ENCODE data around the gene CACNG8. TPM values are rescaled to one million over a fixed set of nuclear protein-coding genes. Genes with fewer than 3 reads are reported as not detected.

The CACNG8 gene
- polyA plus RNA-seq, 4 donors, result 0.15 to 0.50 (median 0.24) TPM

DNA sequence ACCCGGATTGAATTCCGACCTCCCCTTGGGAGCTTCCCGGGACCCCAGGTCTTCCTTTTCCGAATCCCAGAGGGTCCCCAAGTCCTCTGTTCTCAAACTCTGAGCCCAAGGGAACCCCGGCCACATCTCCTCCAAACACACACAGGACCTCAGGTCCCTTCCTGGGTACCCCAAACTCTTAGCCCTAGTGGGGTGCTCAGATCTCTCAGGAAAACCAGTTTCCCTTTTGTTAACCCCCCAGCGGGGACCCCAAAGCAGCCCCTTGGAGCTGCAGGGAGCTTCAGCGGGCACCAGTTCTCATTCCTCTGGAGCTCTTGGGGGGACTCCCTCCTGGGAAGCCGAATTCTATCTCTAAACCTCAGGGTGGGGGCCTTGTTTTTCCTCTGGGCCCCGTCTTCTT lies 29.5 kb downstream of the CACNG8 start:
- DNase-seq (ENCODE audit: low read depth in 4 of 4, low spot score in 3 of 4), result no peak

- no peak for DNase-seq (ENCODE audit: low read depth in 4 of 4, low spot score in 3 of 4)
These were observed 30.1 kb downstream of the CACNG8 start for GRCh38 chr19:53992815-53993214.

DNA sequence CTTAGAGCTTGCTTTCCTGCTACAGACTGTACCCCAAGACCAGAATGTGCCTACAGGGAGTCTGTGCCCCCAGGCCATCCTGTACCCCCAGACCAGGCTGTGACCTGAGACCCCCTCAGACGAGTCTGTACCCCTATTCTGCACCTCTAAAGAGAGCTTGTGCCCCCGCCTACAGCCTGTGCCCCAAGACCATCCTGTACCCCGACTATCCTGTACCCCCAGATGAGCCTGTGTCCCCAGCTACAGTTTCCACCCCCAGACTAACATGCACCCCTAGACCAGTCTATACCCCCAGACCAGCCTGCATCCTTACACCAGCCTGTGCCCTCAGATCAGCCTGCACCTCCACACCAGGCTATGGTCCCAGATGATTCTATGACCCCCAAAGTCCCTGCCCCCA lies 30.7 kb downstream of the CACNG8 start:
- no peak for DNase-seq (ENCODE audit: low read depth in 4 of 4, low spot score in 3 of 4)

DNA sequence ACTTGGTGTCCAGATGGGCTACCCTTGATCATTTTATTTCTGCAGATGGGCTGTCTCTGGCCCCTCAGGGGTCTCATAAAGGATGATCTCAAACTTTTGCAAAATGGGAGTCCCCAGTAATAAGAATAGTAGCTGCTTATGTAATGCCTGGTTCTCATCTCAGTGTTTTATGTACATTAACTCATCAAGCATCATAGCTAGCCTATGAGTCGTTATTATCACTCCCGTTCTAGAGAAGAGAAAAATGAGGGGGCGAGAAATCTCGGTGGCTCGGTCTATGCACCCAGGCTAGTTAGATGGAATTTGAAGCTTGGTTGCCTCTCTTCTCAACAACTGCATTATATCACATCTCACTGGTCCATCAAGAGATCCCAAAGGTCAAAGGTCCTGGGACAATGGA lies 32.1 kb downstream of the CACNG8 start:
- DNase-seq (ENCODE audit: low read depth in 4 of 4, low spot score in 3 of 4), result no peak

DNA sequence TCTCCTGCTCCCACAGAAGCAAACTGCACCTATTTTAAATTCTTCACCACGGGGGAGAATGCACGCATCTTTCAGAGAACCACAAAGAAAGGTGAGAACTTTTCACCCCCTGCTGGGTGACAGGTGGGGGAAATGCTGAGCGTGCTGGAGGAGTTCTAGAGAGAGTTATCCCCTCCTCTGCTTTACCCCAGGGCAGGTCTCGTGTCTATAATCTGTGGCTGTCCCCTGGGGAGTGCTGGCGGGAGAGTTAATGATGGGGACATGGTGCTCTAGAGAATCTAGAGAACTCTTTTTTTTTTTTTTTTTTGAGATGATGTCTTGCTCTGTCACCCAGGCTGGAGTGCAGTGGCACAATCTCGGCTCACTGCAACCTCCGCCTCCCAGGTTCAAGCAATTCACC lies 35.5 kb downstream of the CACNG8 start:
- no peak for DNase-seq (ENCODE audit: low read depth in 4 of 4, low spot score in 3 of 4)

- DNase-seq (ENCODE audit: low read depth in 4 of 4, low spot score in 3 of 4), result no peak
These were observed 37.0 kb downstream of the CACNG8 start for GRCh38 chr19:53999694-54000093.

DNA sequence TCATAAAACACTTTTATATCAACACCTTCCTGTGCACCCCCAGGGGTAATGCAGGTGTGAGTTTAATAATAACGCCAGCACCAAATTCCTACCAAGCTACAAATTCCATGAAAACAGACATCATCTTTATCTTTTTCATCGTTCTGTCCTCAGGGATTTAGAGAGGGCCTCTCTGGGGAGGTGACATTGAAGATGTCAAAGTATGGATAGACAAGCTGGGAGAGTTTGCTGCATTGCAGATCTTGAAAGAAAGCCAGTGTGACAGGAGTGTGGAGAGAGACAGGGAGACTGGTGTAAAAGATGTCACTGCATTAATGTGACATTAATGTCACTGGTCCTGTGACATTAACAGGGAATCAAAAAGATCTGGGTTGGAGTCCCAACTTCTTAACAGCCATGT lies 38.8 kb downstream of the CACNG8 start:
- no peak for DNase-seq (ENCODE audit: low read depth in 4 of 4, low spot score in 3 of 4)

GRCh38 chr19:54002495-54003315 lies 40.0 kb downstream of the CACNG8 start:
- DNase-seq (ENCODE audit: low read depth in 4 of 4, low spot score in 3 of 4), result no peak

- no peak for DNase-seq (ENCODE audit: low read depth in 4 of 4, low spot score in 3 of 4)
These were observed 46.7 kb downstream of the CACNG8 start for GRCh38 chr19:54009440-54009839.

DNA sequence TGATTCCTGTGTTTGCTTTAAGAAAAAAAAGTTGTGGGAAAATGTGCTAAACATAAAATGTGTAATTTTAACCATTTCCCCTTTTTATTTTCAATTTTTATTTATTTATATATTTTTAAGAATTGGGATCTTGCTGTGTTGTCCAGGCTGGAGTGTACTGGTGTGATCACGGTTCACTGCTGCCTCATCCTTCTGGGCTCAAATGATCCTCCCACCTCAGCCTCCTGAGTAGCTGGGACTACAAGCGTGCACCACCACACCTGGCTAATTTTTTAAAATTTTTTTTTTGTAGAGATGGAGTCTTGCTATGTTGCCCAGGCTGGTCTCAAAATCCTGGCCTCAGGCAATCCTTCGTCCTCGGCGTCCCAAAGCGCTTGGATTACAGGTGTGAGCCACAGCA lies 47.7 kb downstream of the CACNG8 start:
- DNase-seq (ENCODE audit: low read depth in 4 of 4, low spot score in 3 of 4), result no peak

DNA sequence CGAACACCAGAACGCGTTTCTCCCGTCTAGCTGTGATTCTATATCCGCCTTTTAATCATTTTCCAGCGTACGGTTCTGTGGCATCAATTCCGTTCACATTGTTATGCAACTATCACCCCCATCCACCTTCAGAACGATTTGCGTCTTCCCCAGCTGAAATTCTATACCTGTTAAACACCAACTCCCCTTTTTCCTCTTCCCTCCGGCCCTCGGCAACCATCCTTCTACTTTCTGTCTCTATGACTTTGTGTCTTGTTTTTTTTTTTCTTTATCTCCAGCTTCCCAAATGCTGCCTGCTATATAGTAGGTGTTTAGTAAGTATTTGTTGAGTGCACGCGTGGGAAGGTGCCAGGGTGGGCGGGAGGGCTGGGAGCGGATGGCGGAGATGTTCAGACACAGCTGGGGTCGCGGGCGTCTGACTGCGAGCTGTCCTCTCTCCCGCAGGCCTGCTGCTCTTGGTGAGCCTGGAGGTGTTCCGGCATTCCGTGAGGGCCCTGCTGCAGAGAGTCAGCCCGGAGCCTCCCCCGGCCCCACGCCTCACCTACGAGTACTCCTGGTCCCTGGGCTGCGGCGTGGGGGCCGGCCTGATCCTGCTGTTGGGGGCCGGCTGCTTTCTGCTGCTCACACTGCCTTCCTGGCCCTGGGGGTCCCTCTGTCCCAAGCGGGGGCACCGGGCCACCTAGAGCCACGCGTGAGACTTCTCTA lies 48.9 kb downstream of the CACNG8 start:
- DNase-seq (ENCODE audit: low read depth in 4 of 4, low spot score in 3 of 4), result no peak

GRCh38 chr19:54013866-54014265 lies 51.1 kb downstream of the CACNG8 start:
- DNase-seq (ENCODE audit: low read depth in 4 of 4, low spot score in 3 of 4), result no peak

DNA sequence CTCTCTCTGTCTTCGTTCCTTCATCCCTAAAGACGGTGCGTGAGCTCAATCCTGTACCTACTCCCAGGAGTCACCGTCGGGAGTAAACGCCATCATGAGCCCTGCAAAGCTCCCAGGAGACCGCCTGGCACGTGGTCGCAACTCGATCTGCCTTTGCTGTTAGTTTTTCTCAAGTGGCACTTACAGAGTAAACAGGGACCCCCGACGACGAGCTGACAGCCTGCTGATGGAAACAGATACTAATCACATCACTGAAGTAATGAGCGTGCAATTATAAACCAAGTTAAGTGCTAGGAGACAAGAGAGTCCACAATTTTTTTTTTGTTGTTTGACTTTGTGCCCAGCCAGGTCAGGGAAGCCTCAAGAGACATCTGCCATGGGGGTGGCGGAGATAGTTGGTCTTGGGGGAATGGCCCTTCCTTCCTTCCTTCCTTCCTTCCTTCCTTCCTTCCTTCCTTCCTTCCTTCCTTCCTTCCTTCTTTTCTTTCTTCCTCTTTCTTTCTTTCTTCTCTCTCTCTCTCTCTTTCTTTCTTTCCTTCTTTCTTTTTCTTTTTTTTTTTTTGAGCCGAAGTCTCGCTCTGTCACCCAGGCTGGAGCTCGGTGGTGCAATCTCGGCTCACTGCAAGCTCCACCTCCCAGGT lies 52.3 kb downstream of the CACNG8 start:
- DNase-seq (ENCODE audit: low read depth in 4 of 4, low spot score in 3 of 4), result no peak

DNA sequence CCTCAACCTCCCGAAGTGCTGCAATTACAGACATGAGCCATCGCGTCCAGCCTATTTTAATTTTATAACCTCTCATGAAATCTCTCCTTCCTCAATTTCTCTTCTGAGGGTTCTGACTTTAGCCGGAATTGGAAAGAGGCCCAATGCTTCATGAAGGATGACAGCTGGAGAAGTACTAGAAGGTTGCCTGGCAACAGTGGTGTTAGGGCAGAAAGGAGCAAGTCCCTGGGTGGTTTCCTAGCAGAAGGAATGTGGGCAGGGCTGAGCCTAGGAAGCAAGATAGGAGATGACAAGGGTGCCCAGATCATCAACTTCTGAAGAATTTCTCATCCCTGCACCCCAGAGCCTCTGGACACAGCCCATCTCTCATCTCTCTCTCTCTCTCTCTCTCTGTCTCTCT lies 54.5 kb downstream of the CACNG8 start:
- DNase-seq (ENCODE audit: low read depth in 4 of 4, low spot score in 3 of 4), result no peak

DNA sequence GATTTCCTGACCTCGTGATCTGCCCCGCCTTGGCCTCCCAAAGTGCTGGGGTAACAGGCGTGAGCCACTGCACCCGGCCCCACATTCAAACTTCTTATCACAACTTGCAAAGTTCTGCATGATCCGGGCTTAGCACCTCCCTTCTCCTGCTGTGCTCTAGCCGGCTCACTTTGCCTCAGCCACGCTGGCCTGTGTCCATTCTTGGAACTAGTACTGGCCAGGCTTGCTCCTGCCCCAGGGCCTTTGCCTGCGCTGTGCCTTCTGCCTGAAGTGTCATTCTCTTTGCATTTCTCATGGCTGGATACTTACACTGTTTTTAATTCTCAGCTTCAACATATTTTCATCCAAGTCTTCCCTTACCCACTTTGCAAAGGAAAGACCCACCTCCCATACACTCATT lies 58.6 kb downstream of the CACNG8 start:
- no peak for DNase-seq (ENCODE audit: low read depth in 4 of 4, low spot score in 3 of 4)

DNA sequence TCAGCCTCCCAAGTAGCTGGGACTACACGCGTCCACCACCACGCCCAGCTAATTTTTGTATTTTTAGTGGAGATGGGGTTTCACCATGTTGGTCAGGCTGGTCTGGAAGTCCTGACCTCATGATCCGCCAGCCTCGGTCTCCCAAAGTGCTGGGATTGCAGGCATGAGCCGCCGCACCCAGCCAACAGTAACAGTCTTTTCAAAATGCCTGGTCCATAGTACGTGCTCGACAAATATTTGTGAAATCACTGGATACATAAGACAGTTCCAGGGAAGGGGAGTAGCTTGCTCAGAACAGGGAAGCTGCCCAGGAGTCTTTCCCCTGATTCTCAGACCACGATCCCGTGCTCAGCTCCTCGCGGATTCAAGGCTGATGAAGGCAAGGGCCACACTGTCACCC lies 59.2 kb downstream of the CACNG8 start:
- DNase-seq (ENCODE audit: low read depth in 4 of 4, low spot score in 3 of 4), result no peak

DNA sequence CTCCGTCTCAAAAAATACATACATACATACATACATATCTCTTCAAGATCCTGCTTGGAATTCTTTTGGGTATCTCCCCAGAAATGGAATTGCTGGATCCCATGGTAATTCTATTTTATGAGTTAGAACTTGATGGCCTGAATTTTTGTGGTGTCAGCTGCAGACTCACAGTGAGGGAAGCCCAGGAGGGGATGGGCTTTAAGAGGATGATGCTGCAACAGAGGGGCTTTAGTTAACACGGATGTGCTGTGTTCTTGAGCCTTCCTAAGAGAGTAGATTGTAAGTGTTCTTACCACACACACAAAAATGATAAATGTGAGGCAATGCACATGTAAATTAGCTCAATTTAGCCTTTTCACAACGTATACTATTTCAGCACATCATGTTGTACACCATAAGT lies 60.5 kb downstream of the CACNG8 start:
- DNase-seq (ENCODE audit: low read depth in 4 of 4, low spot score in 3 of 4), result no peak

DNA sequence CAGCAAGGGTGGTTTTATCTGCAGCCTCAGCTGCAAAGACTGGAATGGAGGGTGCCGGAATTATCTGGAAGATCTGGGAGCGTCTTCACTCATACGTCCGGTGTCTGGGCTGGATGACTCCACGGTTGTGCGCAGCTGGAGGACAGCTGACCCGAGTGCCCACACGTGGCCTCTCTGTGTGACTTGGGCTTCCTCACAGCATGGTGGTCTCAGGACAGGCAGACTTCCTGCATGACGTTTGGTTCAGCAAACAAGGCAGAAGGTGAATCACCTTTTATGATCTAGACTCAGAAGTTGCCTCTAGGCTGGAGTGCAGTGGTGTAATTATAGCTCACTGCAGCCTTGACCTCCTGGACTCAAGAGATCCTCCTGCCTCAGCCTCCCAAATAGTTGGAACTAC lies 61.9 kb downstream of the CACNG8 start:
- no peak for DNase-seq (ENCODE audit: low read depth in 4 of 4, low spot score in 3 of 4)

GRCh38 chr19:54026656-54027055 lies 63.9 kb downstream of the CACNG8 start:
- no peak for DNase-seq (ENCODE audit: low read depth in 4 of 4, low spot score in 3 of 4)

DNA sequence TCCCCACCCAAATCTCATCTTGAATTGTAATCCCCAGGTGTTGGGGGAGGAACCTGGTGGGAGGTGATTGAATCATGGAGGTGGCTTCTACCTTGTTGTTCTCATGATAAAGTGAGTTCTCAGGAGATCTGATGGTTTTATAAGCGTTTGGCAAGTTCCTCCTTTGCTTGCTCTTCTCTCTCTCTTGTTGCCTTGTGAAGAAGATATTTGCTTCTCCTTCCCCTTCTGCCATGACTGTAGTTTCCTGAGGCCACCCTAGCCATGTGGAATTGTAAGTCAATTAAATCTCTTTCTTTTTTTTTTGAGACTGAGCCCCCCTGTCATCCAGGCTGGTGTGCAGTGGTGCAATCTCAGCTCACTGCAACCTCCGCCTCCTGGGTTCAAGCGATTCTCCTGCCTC lies 66.6 kb downstream of the CACNG8 start:
- DNase-seq (ENCODE audit: low read depth in 4 of 4, low spot score in 3 of 4), result no peak

DNA sequence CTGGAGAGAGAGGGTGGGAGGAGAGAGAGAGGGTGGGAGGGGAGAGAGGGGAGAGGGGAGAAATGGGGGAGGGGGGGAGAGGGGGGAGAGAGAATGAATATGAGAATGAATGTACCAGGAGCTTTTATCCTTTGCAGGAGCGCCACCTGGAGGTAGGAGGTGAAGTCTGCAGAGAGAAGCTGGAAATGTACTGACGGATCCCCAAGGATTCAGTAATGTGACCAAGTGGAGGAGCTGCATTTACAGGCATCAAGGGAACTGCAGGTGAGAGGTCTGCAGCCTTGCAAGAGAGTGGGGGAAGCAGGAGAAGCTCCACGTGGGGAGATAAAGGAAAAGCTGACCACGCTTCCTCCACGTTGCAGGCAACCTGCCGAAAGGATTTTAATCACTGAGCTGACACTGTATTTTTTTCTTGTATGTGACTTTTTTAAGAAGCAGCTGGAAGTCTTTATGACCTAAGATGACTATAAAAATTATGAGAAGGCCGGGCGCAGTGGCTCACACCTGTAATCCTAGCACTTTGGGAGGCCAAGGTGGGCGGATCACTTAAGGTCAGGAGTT lies 67.3 kb downstream of the CACNG8 start:
- no peak for DNase-seq (ENCODE audit: low read depth in 4 of 4, low spot score in 3 of 4)
